Large intestine (tissue), 3 donors: ENCODE results near the gene PTPRB. TPM values are rescaled to one million over a fixed set of nuclear protein-coding genes. Genes with fewer than 3 reads are reported as not detected.
A peak's percentile ranks its signal among the peaks of the same experiment; 100 is the strongest.

Experiments used
- DNase-seq, 2 donors: peaks; one replicate each; pipeline versions ENCODE4 v3.0.0 to v3.0.0-alpha.2; 2013
- H3K27ac ChIP-seq: one replicate; pipeline ENCODE4 v1.5.1; 2013; ENCODE audit warnings: low read length
- H3K27me3 ChIP-seq: 2 replicates; pipeline ENCODE4 v1.6.1; 2013; ENCODE audit warnings: low read length; ENCODE audit not compliant: control insufficient read depth, insufficient read depth
- H3K36me3 ChIP-seq: 2 replicates; pipeline ENCODE4 v1.6.1; 2013; ENCODE audit warnings: low read length; ENCODE audit not compliant: control insufficient read depth, insufficient read depth
- H3K4me1 ChIP-seq: one replicate; pipeline ENCODE4 v1.6.1; 2013; ENCODE audit warnings: low read length; ENCODE audit not compliant: control insufficient read depth, insufficient read depth
- H3K4me3 ChIP-seq: one replicate; pipeline ENCODE4 v1.5.1; 2013; ENCODE audit warnings: low read length
- H3K9me3 ChIP-seq: one replicate; pipeline ENCODE4 v1.6.1; 2013; ENCODE audit warnings: mild to moderate bottlenecking, low read depth, low read length, moderate library complexity; ENCODE audit not compliant: control insufficient read depth
- WGBS: methylation state at CpG from one replicate; pipeline ENCODE4 v1.1.5; 2013; ENCODE audit warnings: low lambda C conversion rate; ENCODE audit not compliant: insufficient coverage; 5-methylcytosine and 5-hydroxymethylcytosine counted together
- polyA plus RNA-seq: library from polyadenylated mRNA; unstranded; fragments of 120-200 nt; gene quantifications from one replicate; pipeline ENCODE4 v1.2.1, GENCODE V29; 2013

PTPRB gene
- polyA plus RNA-seq, 1 donor, result 7.2 TPM

DNA sequence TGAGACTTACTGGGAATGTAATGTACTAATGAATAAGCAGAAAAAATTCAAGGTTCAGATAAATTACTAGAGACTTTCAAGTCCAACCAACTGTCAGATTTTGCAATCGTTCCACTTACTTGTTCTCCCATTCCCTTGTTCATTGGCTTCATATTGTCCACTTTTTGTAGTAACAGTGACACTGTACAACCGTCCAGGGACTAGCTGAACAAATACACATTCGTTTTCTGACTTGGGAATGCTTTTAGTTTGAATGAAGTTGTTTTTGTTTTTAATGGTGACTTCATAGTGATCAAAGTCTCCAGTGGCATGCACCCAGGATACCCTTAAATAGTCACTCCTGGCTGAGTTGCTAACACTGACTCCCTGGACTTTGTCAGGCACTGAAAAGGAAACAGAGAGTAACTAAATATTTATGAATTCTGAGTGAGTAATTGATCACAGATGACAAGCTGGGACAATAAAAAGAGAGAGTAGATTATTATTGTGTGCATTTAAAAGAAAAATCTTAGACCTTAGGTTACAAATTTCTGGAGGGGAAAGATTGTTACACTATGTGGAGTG is 65.4 kb downstream of the PTPRB start:
- Histone ChIP-seq H3K27ac (no peak overlapping the region), H3K4me1 (no peaks in the 10 kb centered on the region), H3K9me3 (no peaks in the 10 kb centered on the region), H3K4me3 (no peak overlapping the region), H3K27me3 (no peaks in the 10 kb centered on the region), H3K36me3 (peaks cover 2% of the 10 kb centered on the region)
- 67% methylated on average over 1 of the region's 3 CpGs for WGBS
- peak in 1 of 2 donors; percentile 40 for DNase-seq

DNA sequence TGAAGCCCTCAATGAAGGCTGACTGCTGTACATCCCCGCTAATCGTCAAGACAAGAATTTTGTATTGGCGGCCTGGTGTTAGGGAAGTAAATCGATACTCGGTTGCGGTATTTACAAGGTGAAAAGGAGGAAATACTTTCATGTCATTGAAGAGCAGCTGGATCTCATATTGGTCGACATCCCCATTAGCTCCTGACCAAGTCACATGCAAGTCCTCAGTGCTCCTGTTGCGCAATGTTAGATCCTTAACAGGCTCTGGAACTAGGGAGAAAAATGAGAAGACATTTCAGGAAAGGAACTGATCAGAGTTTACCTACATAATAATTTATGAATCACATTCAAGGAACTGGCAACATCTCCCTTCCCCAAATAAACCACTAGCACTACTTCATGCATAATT is 66.2 kb downstream of the PTPRB start:
- no peak for DNase-seq
- Histone ChIP-seq H3K9me3 (no peaks in the 10 kb centered on the region), H3K27ac (no peak overlapping the region), H3K27me3 (no peaks in the 10 kb centered on the region), H3K36me3 (peaks cover 2% of the 10 kb centered on the region), H3K4me3 (no peak overlapping the region), H3K4me1 (no peaks in the 10 kb centered on the region)
- WGBS, result 93% methylated on average over 8 of the region's 8 CpGs

DNA sequence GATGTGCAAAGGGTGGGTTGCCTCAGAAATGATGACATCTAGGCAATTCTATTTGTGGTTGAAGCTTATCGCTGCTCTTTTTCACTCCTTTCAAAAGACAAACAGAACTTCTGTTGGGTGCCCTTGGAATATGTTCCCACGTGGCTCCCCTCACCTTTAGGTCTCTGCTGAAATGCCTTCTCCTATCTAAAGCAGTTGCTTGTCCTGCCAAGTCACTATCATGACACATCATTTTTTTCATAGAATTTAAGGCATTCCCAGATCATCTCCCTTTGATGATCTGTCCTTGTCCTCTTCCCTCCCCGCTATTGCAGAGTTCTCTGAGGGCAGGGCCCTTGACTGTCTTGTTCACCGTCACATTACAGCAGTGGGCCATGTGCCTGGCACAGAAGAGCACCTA is 75.7 kb downstream of the PTPRB start:
- no peaks in the 10 kb centered on the region for H3K36me3 ChIP-seq
- H3K27me3 ChIP-seq, result no peaks in the 10 kb centered on the region
- DNase-seq, result no peak
- H3K4me3 ChIP-seq, result no peak overlapping the region
- WGBS, result 60% methylated on average over 1 of the region's 4 CpGs
- no peak overlapping the region for H3K27ac ChIP-seq
- H3K9me3 ChIP-seq, result no peaks in the 10 kb centered on the region
- H3K4me1 ChIP-seq, result no peaks in the 10 kb centered on the region

DNA sequence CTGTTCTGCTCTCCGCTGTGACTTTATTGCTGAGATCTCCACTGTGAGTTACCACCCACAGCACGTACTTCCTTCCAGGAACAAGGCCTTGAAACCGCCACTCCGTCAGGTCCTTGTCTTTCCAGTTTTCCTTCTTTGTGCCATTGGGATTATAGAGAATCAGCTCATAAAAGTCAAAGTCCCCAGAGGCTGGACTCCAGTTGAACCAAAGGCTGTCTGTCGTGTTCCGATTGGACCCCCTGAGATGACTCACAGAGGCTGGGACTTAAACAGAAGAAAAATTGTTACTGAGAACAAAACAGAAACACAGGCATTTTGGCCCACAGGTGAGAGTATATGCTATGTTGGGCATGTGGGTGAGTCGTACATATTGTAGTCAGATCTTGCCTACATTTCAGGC is 76.6 kb downstream of the PTPRB start:
- DNase-seq, result peak; percentile 65 to 89
- no peaks in the 10 kb centered on the region for H3K9me3 ChIP-seq
- no peak overlapping the region for H3K4me3 ChIP-seq
- H3K36me3 ChIP-seq, result no peaks in the 10 kb centered on the region
- no peaks in the 10 kb centered on the region for H3K4me1 ChIP-seq
- peak overlapping the region; percentile 12 for H3K27ac ChIP-seq
- no peaks in the 10 kb centered on the region for H3K27me3 ChIP-seq
- WGBS, result 50% methylated on average over 2 of the region's 7 CpGs

DNA sequence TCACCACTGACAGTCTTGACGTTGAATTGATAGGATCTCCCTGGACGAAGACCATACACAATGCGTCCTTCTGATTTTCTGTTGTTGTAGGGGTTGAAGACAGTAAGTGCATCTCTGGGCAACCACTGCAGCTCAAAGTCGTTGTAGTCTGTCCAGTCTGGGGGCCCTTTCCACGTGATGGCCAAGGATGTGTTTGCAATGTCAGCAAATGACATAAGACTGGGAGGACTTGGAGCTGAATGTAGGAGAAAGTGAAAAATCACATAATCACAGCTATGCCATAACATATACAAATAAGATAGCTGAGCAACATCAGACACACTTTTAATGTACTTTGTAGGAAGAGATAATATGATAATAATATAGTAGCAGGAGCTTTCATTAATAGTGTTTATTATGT is 77.8 kb downstream of the PTPRB start:
- Histone ChIP-seq H3K27ac (no peak overlapping the region), H3K4me1 (no peaks in the 10 kb centered on the region), H3K9me3 (no peaks in the 10 kb centered on the region), H3K27me3 (no peaks in the 10 kb centered on the region), H3K4me3 (no peak overlapping the region), H3K36me3 (no peaks in the 10 kb centered on the region)
- no CpG with 5 or more reads among the region's 5 CpGs for WGBS
- DNase-seq, result no peak

DNA sequence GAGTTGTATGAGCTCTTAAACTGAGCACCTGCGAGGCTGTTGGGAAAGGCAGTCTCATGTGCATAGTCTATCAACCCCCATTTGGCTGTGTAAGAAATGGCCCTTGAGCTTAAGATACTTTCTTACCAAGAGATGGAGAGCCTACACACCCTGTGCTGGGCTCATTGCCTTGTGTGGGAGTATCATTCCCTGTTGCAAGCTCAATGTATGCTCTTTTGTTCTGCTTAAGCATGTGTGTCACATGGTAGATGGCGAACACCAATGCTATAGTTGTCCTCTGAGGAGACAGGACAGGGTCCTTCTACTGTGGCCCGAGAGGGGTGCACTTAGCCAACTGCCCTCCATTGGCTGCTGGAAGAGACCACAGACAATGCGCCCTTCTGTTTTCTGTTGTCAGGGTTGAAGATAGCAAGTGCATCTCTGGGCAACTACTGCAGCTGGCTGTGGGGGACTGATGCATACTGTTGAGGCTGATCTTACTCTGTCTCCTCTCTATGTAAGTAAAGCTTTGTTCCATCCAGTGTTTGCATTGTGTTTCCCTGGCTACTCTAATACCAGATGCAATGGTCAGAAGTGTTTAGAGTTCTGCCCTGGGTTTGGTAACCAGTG is 79.5 kb downstream of the PTPRB start:
- H3K27me3 ChIP-seq, result no peaks in the 10 kb centered on the region
- no peak for DNase-seq
- no peaks in the 10 kb centered on the region for H3K9me3 ChIP-seq
- no peak overlapping the region for H3K4me3 ChIP-seq
- H3K27ac ChIP-seq, result no peak overlapping the region
- no CpG with 5 or more reads among the region's 4 CpGs for WGBS
- H3K36me3 ChIP-seq, result no peaks in the 10 kb centered on the region
- H3K4me1 ChIP-seq, result no peaks in the 10 kb centered on the region

DNA sequence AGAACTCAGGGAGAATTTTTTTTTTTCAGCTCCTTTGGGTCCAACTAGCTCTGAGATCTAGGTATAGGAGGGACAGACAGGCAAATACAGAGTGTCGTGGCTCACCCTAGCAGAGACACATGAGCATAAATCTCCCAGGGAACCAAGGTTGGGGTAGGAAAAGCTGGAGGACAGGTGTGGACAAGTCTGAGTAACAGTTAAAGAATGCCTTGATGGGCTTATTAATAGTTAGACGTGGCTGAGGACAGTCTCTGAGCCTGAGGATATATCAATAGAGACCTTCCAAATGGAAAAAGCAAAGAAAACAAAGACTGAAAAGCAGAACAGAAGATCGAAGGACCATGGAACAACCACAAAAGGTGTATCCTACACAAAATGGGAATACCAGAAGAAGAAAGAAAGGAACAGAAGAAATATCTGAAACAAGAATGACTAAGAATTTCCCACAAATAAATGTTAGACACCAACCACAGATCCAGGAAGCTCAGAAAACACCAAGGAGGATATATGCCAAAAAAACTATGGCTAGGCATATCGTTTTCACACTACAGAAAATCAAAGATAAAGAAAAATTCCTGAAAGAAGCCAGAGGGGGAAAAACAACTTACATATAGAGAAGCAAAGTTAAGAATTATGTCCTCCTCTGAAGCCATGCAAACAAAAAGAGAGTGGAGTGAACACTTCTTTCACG is 80.9 kb downstream of the PTPRB start:
- Histone ChIP-seq H3K4me3 (no peak overlapping the region), H3K9me3 (no peaks in the 10 kb centered on the region), H3K4me1 (no peaks in the 10 kb centered on the region), H3K36me3 (no peaks in the 10 kb centered on the region), H3K27ac (no peak overlapping the region), H3K27me3 (no peaks in the 10 kb centered on the region)
- no peak for DNase-seq
- 90% methylated on average over 3 of the region's 5 CpGs for WGBS

DNA sequence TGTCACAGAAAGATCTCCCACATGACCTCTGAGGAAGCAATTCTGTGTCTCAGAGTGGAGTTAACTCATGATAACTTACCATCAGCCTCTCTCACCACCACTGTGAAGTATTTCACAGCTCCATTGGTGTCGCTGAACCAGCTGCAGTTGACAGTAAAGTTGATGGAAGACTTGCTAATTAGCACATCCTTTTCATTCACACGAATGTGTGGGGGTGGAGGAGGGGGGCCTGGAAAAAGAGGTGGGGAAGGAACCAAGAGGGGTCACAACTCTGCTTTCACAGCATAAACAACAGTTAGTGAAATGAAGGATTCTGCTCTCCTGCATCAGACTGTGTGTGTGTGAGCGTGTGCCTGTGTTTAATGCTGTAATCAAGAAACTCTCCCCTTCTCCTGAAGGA is 82.1 kb downstream of the PTPRB start:
- no peak overlapping the region for H3K27ac ChIP-seq
- no peak for DNase-seq
- H3K4me3 ChIP-seq, result no peak overlapping the region
- H3K9me3 ChIP-seq, result no peaks in the 10 kb centered on the region
- H3K36me3 ChIP-seq, result no peaks in the 10 kb centered on the region
- no CpG with 5 or more reads among the region's 3 CpGs for WGBS
- H3K27me3 ChIP-seq, result no peaks in the 10 kb centered on the region
- no peaks in the 10 kb centered on the region for H3K4me1 ChIP-seq

DNA sequence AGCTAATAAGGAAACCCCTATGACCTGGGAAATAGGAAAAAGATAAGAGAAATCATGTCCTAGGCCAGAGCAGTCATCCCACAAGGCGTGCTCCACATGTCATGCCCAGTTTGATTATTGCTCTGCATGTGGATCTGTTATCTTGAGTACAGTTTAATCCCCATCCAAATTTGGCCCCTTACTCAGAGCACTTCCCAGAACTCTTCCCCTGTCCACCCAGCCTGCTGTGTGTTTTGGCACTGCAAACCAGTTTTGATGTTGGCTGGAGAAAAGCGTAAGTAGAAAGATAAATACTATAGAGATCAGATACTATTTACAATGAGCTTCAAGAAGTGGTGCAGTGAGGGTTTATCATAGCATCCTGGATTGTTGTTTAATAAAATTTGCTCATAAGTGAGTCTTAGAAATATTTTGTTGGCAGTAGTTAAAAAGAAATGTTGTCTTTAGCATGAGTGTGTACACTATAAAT is 83.8 kb downstream of the PTPRB start:
- H3K4me3 ChIP-seq, result no peak overlapping the region
- H3K27ac ChIP-seq, result no peak overlapping the region
- no peaks in the 10 kb centered on the region for H3K4me1 ChIP-seq
- DNase-seq, result no peak
- H3K36me3 ChIP-seq, result no peaks in the 10 kb centered on the region
- no peaks in the 10 kb centered on the region for H3K9me3 ChIP-seq
- H3K27me3 ChIP-seq, result no peaks in the 10 kb centered on the region
- WGBS, result no CpG with 5 or more reads among the region's 2 CpGs

DNA sequence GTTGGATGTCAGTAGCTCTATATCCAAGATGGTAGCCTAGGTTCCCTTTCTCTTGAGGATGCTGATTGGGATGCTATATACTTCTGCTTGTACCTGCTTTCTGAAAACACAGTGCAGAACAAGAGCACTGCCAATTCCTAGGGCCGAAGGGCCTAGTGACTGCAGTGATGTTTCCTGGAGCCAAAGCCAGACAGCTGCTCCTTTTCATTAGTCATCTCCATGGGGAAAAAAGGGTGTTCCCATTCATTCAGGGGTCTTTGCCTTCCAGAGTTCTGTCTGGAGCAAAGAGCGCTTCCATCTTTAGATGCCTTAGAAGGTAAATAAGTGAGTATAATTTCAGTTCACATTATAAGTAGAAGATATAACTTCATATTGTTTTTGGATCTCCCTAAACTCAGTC is 85.5 kb downstream of the PTPRB start:
- Histone ChIP-seq H3K36me3 (no peaks in the 10 kb centered on the region), H3K27me3 (no peaks in the 10 kb centered on the region), H3K4me3 (no peak overlapping the region), H3K27ac (no peak overlapping the region), H3K4me1 (no peaks in the 10 kb centered on the region), H3K9me3 (no peaks in the 10 kb centered on the region)
- DNase-seq, result no peak
- no CpG with 5 or more reads among the region's 2 CpGs for WGBS
